HCT116 (cell line): Measurements from ENCODE around the gene GPRIN2. TPM values are rescaled to one million over a fixed set of nuclear protein-coding genes. Genes with fewer than 3 reads are reported as not detected.

Source experiments
- ATAC-seq: fragments of 200-7000 bp; cut with Tn5 transposase; 2 replicates; pipeline ENCODE4 v1.9.1; 2020; ENCODE audit warnings: mild to moderate bottlenecking, moderate library complexity
- BruUV-seq: library from RNA; stranded (reverse); fragments of 400-500 nt; replicated peaks from 2 replicates; lab custom pipeline; 2021; lab: Mats Ljungman, UMichigan
- CTCF ChIA-PET: fragments of 300-600 bp; sonication (Branson Sonifier 250); formaldehyde crosslinking; loops from one replicate; lab custom pipeline; 2021; ENCODE audit warnings: antibody characterized with exemption; lab: Charles Lee
- POLR2A ChIA-PET: fragments of 300-600, 350-600 bp; sonication (Branson Sonifier 250); formaldehyde crosslinking; loops from one replicate; lab custom pipeline; 2021; ENCODE audit warnings: antibody characterized with exemption; lab: Charles Lee
- RAD21 ChIA-PET, 2 experiments: fragments of 300-600 bp; sonication (Branson Sonifier 250); formaldehyde crosslinking; loops; one replicate each; lab custom pipeline; 2023; ENCODE audit warnings: low total read pairs in 2 of 2; ENCODE audit not compliant: uncharacterized antibody in 2 of 2, unreplicated experiment in 2 of 2, low non-redundant PET in 1 of 2; lab: Charles Lee
- DNase-seq: peaks from one replicate; pipeline ENCODE4 v3.0.0-alpha.2; 2010; ENCODE audit warnings: low read depth, low spot score
- H2AFZ ChIP-seq: fragments of 200-600 bp; shearing (Covaris generic), sonication (generic); 2 replicates; pipeline ENCODE4 v1.6.1; 2017; ENCODE audit warnings: low read depth, mixed run types, mixed read lengths, antibody characterized with exemption, low read length; ENCODE audit not compliant: poor library complexity, severe bottlenecking
- H3K27ac ChIP-seq: 2 replicates; pipeline ENCODE4 v1.5.1; 2012; ENCODE audit warnings: low read depth, low read length
- H3K27me3 ChIP-seq: fragments of 200-600 bp; sonication (generic); 2 replicates; pipeline ENCODE4 v1.6.1; 2016; ENCODE audit warnings: mixed run types, low read length, mixed read lengths; ENCODE audit not compliant: insufficient read depth
- H3K36me3 ChIP-seq, 2 experiments: fragments of 200-500 bp in 1 of 2; fragments of 200-600 bp in 1 of 2; sonication (Bioruptor generic) in 1 of 2; sonication (generic) in 1 of 2; 2 replicates each; pipeline versions ENCODE4 v1.5.1 to v1.6.1; 2014 to 2016; ENCODE audit warnings: low read length in 2 of 2, inconsistent platforms in 1 of 2, mixed read lengths in 1 of 2, mixed run types in 1 of 2; ENCODE audit not compliant: insufficient read depth in 2 of 2, control insufficient read depth in 1 of 2
- H3K4me1 ChIP-seq, 2 experiments: fragments of 200-600 bp in 1 of 2; sonication (generic) in 1 of 2; 2 replicates each; pipeline versions ENCODE4 v1.5.1 to v1.6.1; 2012 to 2017; ENCODE audit warnings: low read length in 2 of 2, inconsistent platforms in 1 of 2, mild to moderate bottlenecking in 1 of 2, mixed read lengths in 1 of 2, mixed run types in 1 of 2, moderate library complexity in 1 of 2; ENCODE audit not compliant: insufficient read depth in 2 of 2, control insufficient read depth in 1 of 2
- H3K4me2 ChIP-seq: fragments of 200-600 bp; sonication (generic); 2 replicates; pipeline ENCODE4 v1.6.1; 2017; ENCODE audit warnings: mixed run types, low read length, mixed read lengths
- H3K4me3 ChIP-seq, 2 experiments: fragments of 200-600 bp in 1 of 2; sonication (generic) in 1 of 2; replicated peaks in 1 of 2; 2 replicates each; pipeline ENCODE4 v1.5.1; 2011 to 2016; ENCODE audit warnings: low read length in 2 of 2, control low read depth in 1 of 2, low read depth in 1 of 2, mild to moderate bottlenecking in 1 of 2, mixed read lengths in 1 of 2, mixed run types in 1 of 2
- H3K79me2 ChIP-seq: fragments of 200-600 bp; sonication (generic); 2 replicates; pipeline ENCODE4 v1.6.1; 2017; ENCODE audit warnings: mild to moderate bottlenecking, mixed run types, low read length, moderate library complexity, mixed read lengths; ENCODE audit not compliant: insufficient read depth
- H3K9ac ChIP-seq: fragments of 200-600 bp; sonication (generic); 2 replicates; pipeline ENCODE4 v1.6.1; 2016; ENCODE audit warnings: low read length, mixed read lengths
- H3K9me2 ChIP-seq: fragments of 200-600 bp; sonication (generic), shearing (Covaris generic); 2 replicates; pipeline ENCODE4 v1.6.1; 2017; ENCODE audit warnings: mixed run types, mild to moderate bottlenecking, moderate library complexity; ENCODE audit not compliant: insufficient read depth
- H3K9me3 ChIP-seq, 2 experiments: fragments of 200-500 bp in 1 of 2; fragments of 200-600 bp in 1 of 2; sonication (Bioruptor generic) in 1 of 2; sonication (generic) in 1 of 2; 2 replicates each; pipeline ENCODE4 v1.6.1; 2014 to 2017; ENCODE audit warnings: low read length in 2 of 2, mixed read lengths in 2 of 2, inconsistent platforms in 1 of 2, low read depth in 1 of 2, mild to moderate bottlenecking in 1 of 2, mixed run types in 1 of 2, moderate library complexity in 1 of 2; ENCODE audit not compliant: control insufficient read depth in 1 of 2, insufficient read depth in 1 of 2
- H4K20me1 ChIP-seq: fragments of 200-600 bp; sonication (generic), shearing (Covaris generic); 2 replicates; pipeline ENCODE4 v1.6.1; 2017; ENCODE audit warnings: mixed run types, mild to moderate bottlenecking, moderate library complexity; ENCODE audit not compliant: insufficient read depth
- EGR1 ChIP-seq: IDR thresholded peaks from 2 replicates; pipeline ENCODE4 v1.6.1; 2012; ENCODE audit warnings: low read depth
- ELF1 ChIP-seq: IDR thresholded peaks from 2 replicates; pipeline ENCODE4 v1.6.1; 2012; ENCODE audit warnings: low read depth, borderline replicate concordance
- EZH2 ChIP-seq: fragments of 200-600 bp; sonication (generic); IDR thresholded peaks from 2 replicates; pipeline ENCODE4 v1.6.1; 2017; ENCODE audit warnings: antibody characterized with exemption, mixed run types
- FOSL1 ChIP-seq: IDR thresholded peaks from 2 replicates; pipeline ENCODE4 v1.6.1; 2012; ENCODE audit warnings: low read depth
- JUND ChIP-seq: IDR thresholded peaks from 2 replicates; pipeline ENCODE4 v1.6.1; 2012
- POLR2AphosphoS5 ChIP-seq: IDR thresholded peaks from 2 replicates; pipeline ENCODE4 v1.6.1; 2011; ENCODE audit warnings: mild to moderate bottlenecking, low read depth, low read length, moderate library complexity
- SP1 ChIP-seq: IDR thresholded peaks from 2 replicates; pipeline ENCODE4 v1.6.1; 2012; ENCODE audit warnings: low read depth
- TCF7L2 ChIP-seq: IDR thresholded peaks from 2 replicates; pipeline ENCODE4 v1.7.0; 2011; ENCODE audit warnings: borderline replicate concordance, inconsistent platforms; ENCODE audit not compliant: insufficient read depth, insufficient read length; ENCODE audit errors: extremely low read depth
- ZFX ChIP-seq: fragments of 450-650 bp; IDR thresholded peaks from 2 replicates; pipeline ENCODE4 v1.6.1; 2017
- intact Hi-C: fragments of 100-400 bp; cut with micrococcal nuclease; formaldehyde crosslinking; loops from 2 replicates; pipeline ENCODE4 v1.10.0; 2022
- total RNA-seq: library from RNA; stranded (reverse); gene quantifications from one replicate; pipeline ENCODE4 v1.2.1, GENCODE V29; 2021; ENCODE audit not compliant: unreplicated experiment
- TF ChIP-seq, protein P1 (sequence below): IDR thresholded peaks from 2 replicates; pipeline ENCODE4 v1.6.1; 2012
- TF ChIP-seq, protein P2 (sequence below): IDR thresholded peaks from 2 replicates; pipeline ENCODE4 v1.6.1; 2011; ENCODE audit warnings: mild to moderate bottlenecking, low read length, moderate library complexity; ENCODE audit not compliant: insufficient replicate concordance; ENCODE audit errors: extremely low read depth
- TF ChIP-seq, protein P3 (sequence below): IDR thresholded peaks from 2 replicates; pipeline ENCODE4 v1.6.1; 2012; ENCODE audit warnings: low read depth

Gene GPRIN2
- total RNA-seq, 1 experiment from 2014 or later, result 1.7 TPM

DNA sequence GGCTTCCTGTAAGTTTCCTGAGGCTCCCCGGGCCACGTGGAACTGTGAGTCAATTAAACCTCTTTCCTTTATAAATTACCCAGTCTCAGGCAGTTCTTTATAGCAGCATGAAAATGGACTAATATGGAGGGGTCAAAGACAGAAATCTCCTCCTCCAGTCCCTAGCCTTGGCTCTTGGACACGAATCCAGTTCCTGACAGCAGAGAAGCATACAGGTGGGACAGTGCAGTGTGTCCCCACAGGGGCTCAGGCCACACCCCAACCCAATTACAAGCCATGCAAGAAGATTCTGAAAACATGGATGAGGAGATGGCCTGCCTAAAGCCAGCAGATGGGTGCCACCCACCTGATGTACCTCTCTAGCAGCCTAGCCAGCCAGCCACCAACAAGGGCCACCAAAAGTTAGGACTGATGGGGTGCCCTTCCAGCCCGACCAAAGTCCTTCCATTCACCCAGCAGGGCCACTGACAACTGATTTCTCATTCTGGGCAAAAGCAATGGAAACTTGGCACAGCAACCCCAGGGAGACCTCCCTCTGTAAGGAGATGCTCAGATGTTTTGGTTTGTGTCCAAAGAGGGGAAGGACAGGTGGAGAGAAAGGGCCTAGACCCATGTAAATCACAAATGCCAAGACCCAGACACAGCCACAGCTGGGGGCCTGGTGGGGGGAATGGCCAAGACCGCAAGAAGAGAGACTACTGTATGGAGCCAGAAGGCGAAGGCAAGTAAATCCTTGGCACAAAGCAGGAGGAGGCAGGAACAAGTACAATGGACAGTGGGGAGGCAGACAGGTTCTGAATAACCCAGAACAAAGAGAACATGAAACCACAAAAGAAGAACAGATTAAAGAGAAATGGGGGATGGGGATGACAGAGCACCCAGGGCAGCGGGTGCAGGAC lies 13.6 kb downstream of the GPRIN2 start:
- DNase-seq (no peak), ATAC-seq (no peak)
- no peaks in the 10 kb centered on the region for H3K27me3 ChIP-seq
- no peak for TF ChIP-seq SP1
- TF ChIP-seq EZH2, result no peak
- no peak for TF ChIP-seq EGR1
- no peak for TF ChIP-seq ZFX
- TF ChIP-seq, protein P1, sequence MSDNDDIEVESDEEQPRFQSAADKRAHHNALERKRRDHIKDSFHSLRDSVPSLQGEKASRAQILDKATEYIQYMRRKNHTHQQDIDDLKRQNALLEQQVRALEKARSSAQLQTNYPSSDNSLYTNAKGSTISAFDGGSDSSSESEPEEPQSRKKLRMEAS, result no peak
- TF ChIP-seq JUND, result no peak
- TF ChIP-seq TCF7L2, result no peak
- TF ChIP-seq FOSL1, result no peak
- TF ChIP-seq, protein P2, sequence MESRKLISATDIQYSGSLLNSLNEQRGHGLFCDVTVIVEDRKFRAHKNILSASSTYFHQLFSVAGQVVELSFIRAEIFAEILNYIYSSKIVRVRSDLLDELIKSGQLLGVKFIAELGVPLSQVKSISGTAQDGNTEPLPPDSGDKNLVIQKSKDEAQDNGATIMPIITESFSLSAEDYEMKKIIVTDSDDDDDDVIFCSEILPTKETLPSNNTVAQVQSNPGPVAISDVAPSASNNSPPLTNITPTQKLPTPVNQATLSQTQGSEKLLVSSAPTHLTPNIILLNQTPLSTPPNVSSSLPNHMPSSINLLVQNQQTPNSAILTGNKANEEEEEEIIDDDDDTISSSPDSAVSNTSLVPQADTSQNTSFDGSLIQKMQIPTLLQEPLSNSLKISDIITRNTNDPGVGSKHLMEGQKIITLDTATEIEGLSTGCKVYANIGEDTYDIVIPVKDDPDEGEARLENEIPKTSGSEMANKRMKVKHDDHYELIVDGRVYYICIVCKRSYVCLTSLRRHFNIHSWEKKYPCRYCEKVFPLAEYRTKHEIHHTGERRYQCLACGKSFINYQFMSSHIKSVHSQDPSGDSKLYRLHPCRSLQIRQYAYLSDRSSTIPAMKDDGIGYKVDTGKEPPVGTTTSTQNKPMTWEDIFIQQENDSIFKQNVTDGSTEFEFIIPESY, result no peak
- TF ChIP-seq POLR2AphosphoS5, result no peak
- no peak for TF ChIP-seq ELF1
- TF ChIP-seq, protein P3, sequence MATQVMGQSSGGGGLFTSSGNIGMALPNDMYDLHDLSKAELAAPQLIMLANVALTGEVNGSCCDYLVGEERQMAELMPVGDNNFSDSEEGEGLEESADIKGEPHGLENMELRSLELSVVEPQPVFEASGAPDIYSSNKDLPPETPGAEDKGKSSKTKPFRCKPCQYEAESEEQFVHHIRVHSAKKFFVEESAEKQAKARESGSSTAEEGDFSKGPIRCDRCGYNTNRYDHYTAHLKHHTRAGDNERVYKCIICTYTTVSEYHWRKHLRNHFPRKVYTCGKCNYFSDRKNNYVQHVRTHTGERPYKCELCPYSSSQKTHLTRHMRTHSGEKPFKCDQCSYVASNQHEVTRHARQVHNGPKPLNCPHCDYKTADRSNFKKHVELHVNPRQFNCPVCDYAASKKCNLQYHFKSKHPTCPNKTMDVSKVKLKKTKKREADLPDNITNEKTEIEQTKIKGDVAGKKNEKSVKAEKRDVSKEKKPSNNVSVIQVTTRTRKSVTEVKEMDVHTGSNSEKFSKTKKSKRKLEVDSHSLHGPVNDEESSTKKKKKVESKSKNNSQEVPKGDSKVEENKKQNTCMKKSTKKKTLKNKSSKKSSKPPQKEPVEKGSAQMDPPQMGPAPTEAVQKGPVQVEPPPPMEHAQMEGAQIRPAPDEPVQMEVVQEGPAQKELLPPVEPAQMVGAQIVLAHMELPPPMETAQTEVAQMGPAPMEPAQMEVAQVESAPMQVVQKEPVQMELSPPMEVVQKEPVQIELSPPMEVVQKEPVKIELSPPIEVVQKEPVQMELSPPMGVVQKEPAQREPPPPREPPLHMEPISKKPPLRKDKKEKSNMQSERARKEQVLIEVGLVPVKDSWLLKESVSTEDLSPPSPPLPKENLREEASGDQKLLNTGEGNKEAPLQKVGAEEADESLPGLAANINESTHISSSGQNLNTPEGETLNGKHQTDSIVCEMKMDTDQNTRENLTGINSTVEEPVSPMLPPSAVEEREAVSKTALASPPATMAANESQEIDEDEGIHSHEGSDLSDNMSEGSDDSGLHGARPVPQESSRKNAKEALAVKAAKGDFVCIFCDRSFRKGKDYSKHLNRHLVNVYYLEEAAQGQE, result no peak
- intact Hi-C loops, result no loop called here
- ChIA-PET CTCF (no interaction called here), POLR2A (no interaction called here), RAD21 (no interaction called here)
- H3K79me2 ChIP-seq, result no peaks in the 10 kb centered on the region
- no peak overlapping the region for H2AFZ ChIP-seq
- no peaks in the 10 kb centered on the region for H3K9me2 ChIP-seq
- H3K9ac ChIP-seq, result no peak overlapping the region
- H3K4me2 ChIP-seq, result no peak overlapping the region
- H3K9me3 ChIP-seq, result no peaks in the 10 kb centered on the region
- no peak overlapping the region for H3K4me3 ChIP-seq
- H3K27ac ChIP-seq, result no peak overlapping the region
- H4K20me1 ChIP-seq, result no peaks in the 10 kb centered on the region
- BruUV-seq, result no TSS peak
- no peaks in the 10 kb centered on the region for H3K4me1 ChIP-seq
- H3K36me3 ChIP-seq, result no peaks in the 10 kb centered on the region
